ENCODE data around the gene NT5DC2. TPM values are rescaled to one million over a fixed set of nuclear protein-coding genes. Genes with fewer than 3 reads are reported as not detected.

Gene NT5DC2
- total RNA-seq, 1 donor from 2014 or later = 189 TPM

DNA sequence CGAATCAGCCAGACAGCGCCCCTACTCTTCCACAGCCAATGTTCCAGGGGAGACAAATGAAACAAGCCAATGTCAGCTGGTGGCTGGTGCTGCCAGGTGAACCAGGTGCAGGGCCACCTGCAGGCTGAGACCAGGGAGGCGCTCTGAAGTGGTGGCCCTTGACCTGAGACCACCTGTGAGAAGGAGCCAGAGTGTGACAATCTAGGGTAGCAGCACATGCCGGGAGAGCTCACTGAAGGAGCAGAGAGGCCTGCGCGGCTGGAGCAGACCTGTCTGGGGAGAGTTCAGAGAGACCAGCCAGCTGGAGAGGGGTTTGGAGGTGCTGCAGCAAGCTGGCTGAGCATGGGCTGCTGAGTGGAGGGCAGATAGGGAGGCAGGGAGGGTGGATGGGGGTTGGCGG lies 39.2 kb downstream of the NT5DC2 start:
- peaks cover 4% of the 10 kb centered on the region for H3K36me3 ChIP-seq (ENCODE audit: insufficient read depth, low read length)
- peaks cover 36% of the 10 kb centered on the region for H3K4me1 ChIP-seq (ENCODE audit: insufficient read depth, low read length)
- H3K36me3 Mint-ChIP-seq (ENCODE audit: low read depth, unreplicated experiment) = peaks cover 8% of the 10 kb centered on the region
- DNase-seq (ENCODE audit: low read depth) = no peak
- no peaks in the 10 kb centered on the region for H3K9me3 Mint-ChIP-seq (ENCODE audit: unreplicated experiment)
- no peak overlapping the region for H3K9ac ChIP-seq (ENCODE audit: low read length)
- FAIRE-seq = no peak
- no peak overlapping the region for H3K4me3 Mint-ChIP-seq (ENCODE audit: unreplicated experiment)
- H3K27ac Mint-ChIP-seq (ENCODE audit: unreplicated experiment) = peak overlapping the region; percentile 83
- H3K27ac ChIP-seq (ENCODE audit: low read depth, low read length) = no peak overlapping the region
- no peaks in the 10 kb centered on the region for H3K9me3 ChIP-seq (ENCODE audit: insufficient read depth, low read depth, low read length)
- H3K27me3 ChIP-seq (ENCODE audit: insufficient read depth, low read length) = no peaks in the 10 kb centered on the region
- H4K20me1 ChIP-seq (ENCODE audit: insufficient read depth, low read length) = peaks cover 28% of the 10 kb centered on the region
- H3K4me2 ChIP-seq (ENCODE audit: low read length) = no peak overlapping the region
- TF ChIP-seq EZH2 (IDR thresholded peaks at IDR 0.05; ENCODE audit: insufficient read depth, low read length) = no peak
- TF ChIP-seq, protein P1, sequence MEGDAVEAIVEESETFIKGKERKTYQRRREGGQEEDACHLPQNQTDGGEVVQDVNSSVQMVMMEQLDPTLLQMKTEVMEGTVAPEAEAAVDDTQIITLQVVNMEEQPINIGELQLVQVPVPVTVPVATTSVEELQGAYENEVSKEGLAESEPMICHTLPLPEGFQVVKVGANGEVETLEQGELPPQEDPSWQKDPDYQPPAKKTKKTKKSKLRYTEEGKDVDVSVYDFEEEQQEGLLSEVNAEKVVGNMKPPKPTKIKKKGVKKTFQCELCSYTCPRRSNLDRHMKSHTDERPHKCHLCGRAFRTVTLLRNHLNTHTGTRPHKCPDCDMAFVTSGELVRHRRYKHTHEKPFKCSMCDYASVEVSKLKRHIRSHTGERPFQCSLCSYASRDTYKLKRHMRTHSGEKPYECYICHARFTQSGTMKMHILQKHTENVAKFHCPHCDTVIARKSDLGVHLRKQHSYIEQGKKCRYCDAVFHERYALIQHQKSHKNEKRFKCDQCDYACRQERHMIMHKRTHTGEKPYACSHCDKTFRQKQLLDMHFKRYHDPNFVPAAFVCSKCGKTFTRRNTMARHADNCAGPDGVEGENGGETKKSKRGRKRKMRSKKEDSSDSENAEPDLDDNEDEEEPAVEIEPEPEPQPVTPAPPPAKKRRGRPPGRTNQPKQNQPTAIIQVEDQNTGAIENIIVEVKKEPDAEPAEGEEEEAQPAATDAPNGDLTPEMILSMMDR (IDR thresholded peaks at IDR 0.05; ENCODE audit: insufficient read depth, low read depth, low read length) = no peak
- peaks cover 4% of the 10 kb centered on the region for H3K27me3 Mint-ChIP-seq (ENCODE audit: low read depth, unreplicated experiment)
- no peaks in the 10 kb centered on the region for H3K79me2 ChIP-seq (ENCODE audit: insufficient read depth, low read length)
- no peak overlapping the region for H2AFZ ChIP-seq (ENCODE audit: low read depth, low read length)
- H3K4me1 Mint-ChIP-seq (ENCODE audit: low read depth, unreplicated experiment) = peaks cover 20% of the 10 kb centered on the region
- H3K4me3 ChIP-seq (ENCODE audit: insufficient read depth, low read depth, low read length) = no peak overlapping the region

DNA sequence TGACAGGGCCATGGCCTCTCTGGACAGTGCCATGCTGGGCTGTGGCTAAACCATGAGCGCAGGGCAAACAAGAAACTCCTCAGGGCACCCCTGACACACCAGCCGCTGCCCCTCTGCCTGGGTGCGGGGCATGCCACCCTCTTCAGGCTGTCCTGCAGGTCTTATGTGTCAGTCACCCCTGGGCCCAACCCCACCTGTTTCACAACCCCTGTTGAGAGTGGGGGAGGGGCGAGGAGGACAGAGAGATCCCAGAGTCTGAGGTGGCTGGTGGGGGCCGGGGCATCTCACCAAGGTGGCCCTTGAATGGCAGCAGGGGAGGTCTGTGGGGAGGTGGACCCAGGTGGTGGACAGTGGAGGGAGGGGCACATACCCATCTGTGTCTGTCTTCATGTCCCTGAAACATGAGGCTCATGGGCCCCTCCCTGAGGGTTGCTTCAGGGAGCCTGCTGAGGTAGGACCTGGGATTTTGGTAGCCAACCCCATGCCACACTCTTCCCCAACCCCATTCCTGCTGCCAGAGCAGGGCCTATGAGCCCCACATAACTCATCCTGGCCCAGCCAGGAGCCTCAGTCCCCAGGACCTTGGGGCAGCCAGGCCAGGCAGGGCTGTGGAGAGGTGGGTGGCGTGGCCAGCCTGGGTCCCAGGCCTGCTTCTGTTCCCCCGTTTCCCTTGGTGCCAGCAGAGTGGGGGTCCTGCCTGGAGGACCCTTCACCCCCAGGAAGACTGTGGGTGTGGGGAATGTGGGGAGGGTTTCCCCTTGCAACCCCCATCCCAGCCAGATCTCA lies 40.2 kb downstream of the NT5DC2 start:
- H3K4me1 ChIP-seq (ENCODE audit: insufficient read depth, low read length) = peaks cover 31% of the 10 kb centered on the region
- no peaks in the 10 kb centered on the region for H3K9me3 ChIP-seq (ENCODE audit: insufficient read depth, low read depth, low read length)
- H3K27ac ChIP-seq (ENCODE audit: low read depth, low read length) = no peak overlapping the region
- DNase-seq (ENCODE audit: low read depth) = no peak
- Mint-ChIP-seq H3K27me3 (ENCODE audit: low read depth, unreplicated experiment) (no peaks in the 10 kb centered on the region), H3K27ac (ENCODE audit: unreplicated experiment) (no peak overlapping the region), H3K9me3 (ENCODE audit: unreplicated experiment) (no peaks in the 10 kb centered on the region), H3K36me3 (ENCODE audit: low read depth, unreplicated experiment) (peaks cover 8% of the 10 kb centered on the region), H3K4me1 (ENCODE audit: low read depth, unreplicated experiment) (peaks cover 20% of the 10 kb centered on the region), H3K4me3 (ENCODE audit: unreplicated experiment) (no peak overlapping the region)
- no peak for TF ChIP-seq EZH2 (IDR thresholded peaks at IDR 0.05; ENCODE audit: insufficient read depth, low read length)
- TF ChIP-seq, protein P1 (IDR thresholded peaks at IDR 0.05; ENCODE audit: insufficient read depth, low read depth, low read length) = no peak
- H3K27me3 ChIP-seq (ENCODE audit: insufficient read depth, low read length) = no peaks in the 10 kb centered on the region
- peaks cover 8% of the 10 kb centered on the region for H3K36me3 ChIP-seq (ENCODE audit: insufficient read depth, low read length)
- no peak overlapping the region for H3K4me2 ChIP-seq (ENCODE audit: low read length)
- no peak for FAIRE-seq
- H3K79me2 ChIP-seq (ENCODE audit: insufficient read depth, low read length) = no peaks in the 10 kb centered on the region
- H3K9ac ChIP-seq (ENCODE audit: low read length) = no peak overlapping the region
- H3K4me3 ChIP-seq (ENCODE audit: insufficient read depth, low read depth, low read length) = no peak overlapping the region
- peaks cover 28% of the 10 kb centered on the region for H4K20me1 ChIP-seq (ENCODE audit: insufficient read depth, low read length)
- no peak overlapping the region for H2AFZ ChIP-seq (ENCODE audit: low read depth, low read length)

DNA sequence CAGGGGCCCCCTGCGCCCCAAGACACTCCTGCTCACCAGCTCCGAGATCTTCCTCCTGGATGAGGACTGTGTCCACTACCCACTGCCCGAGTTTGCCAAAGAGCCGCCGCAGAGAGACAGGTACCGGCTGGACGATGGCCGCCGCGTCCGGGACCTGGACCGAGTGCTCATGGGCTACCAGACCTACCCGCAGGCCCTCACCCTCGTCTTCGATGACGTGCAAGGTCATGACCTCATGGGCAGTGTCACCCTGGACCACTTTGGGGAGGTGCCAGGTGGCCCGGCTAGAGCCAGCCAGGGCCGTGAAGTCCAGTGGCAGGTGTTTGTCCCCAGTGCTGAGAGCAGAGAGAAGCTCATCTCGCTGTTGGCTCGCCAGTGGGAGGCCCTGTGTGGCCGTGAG lies 41.6 kb downstream of the NT5DC2 start:
- no peak overlapping the region for H3K27ac ChIP-seq (ENCODE audit: low read depth, low read length)
- peaks cover 28% of the 10 kb centered on the region for H4K20me1 ChIP-seq (ENCODE audit: insufficient read depth, low read length)
- no peak overlapping the region for H3K4me3 ChIP-seq (ENCODE audit: insufficient read depth, low read depth, low read length)
- FAIRE-seq (no peak), DNase-seq (ENCODE audit: low read depth) (no peak)
- no peak overlapping the region for H3K4me2 ChIP-seq (ENCODE audit: low read length)
- peaks cover 8% of the 10 kb centered on the region for H3K36me3 ChIP-seq (ENCODE audit: insufficient read depth, low read length)
- H3K9ac ChIP-seq (ENCODE audit: low read length) = no peak overlapping the region
- H3K4me1 Mint-ChIP-seq (ENCODE audit: low read depth, unreplicated experiment) = peaks cover 20% of the 10 kb centered on the region
- no peak overlapping the region for H2AFZ ChIP-seq (ENCODE audit: low read depth, low read length)
- H3K27me3 Mint-ChIP-seq (ENCODE audit: low read depth, unreplicated experiment) = no peaks in the 10 kb centered on the region
- TF ChIP-seq EZH2 (IDR thresholded peaks at IDR 0.05; ENCODE audit: insufficient read depth, low read length) = no peak
- TF ChIP-seq, protein P1 (IDR thresholded peaks at IDR 0.05; ENCODE audit: insufficient read depth, low read depth, low read length) = no peak
- H3K27ac Mint-ChIP-seq (ENCODE audit: unreplicated experiment) = peak overlapping the region; percentile 41
- peaks cover 23% of the 10 kb centered on the region for H3K4me1 ChIP-seq (ENCODE audit: insufficient read depth, low read length)
- no peaks in the 10 kb centered on the region for H3K27me3 ChIP-seq (ENCODE audit: insufficient read depth, low read length)
- H3K36me3 Mint-ChIP-seq (ENCODE audit: low read depth, unreplicated experiment) = peaks cover 10% of the 10 kb centered on the region
- no peak overlapping the region for H3K4me3 Mint-ChIP-seq (ENCODE audit: unreplicated experiment)
- H3K9me3 ChIP-seq (ENCODE audit: insufficient read depth, low read depth, low read length) = no peaks in the 10 kb centered on the region
- no peaks in the 10 kb centered on the region for H3K9me3 Mint-ChIP-seq (ENCODE audit: unreplicated experiment)
- H3K79me2 ChIP-seq (ENCODE audit: insufficient read depth, low read length) = no peaks in the 10 kb centered on the region

All from astrocyte (in vitro differentiated cells and primary cell).